RWPE1 (cell line): ENCODE measurements around the gene ARHGAP45.

Experiments
- CTCF ChIA-PET: fragments of 350-600 bp; sonication (Branson Sonifier 250); formaldehyde crosslinking; extraction: SDS; loops from one replicate; lab custom pipeline; 2021; lab: Yijun Ruan, JAX
- POLR2A ChIA-PET: fragments of 400-600 bp; formaldehyde crosslinking; extraction: SDS; loops from one replicate; lab custom pipeline; 2020; ENCODE audit warnings: antibody characterized with exemption; ENCODE audit not compliant: low non-redundant PET; lab: Yijun Ruan, JAX
- DNase-seq: peaks from one replicate; pipeline ENCODE4 v3.0.0; 2012; ENCODE audit warnings: low spot score
- H3K27ac ChIP-seq: fragments of 450-650 bp; 2 replicates; pipeline ENCODE4 v1.5.1; 2017
- CTCF ChIP-seq: fragments of 450-650 bp; conservative IDR thresholded peaks from 2 replicates; pipeline ENCODE4 v1.5.1; 2017; ENCODE audit warnings: low read depth, mild to moderate bottlenecking

ARHGAP45 gene

GRCh38 chr19:1027650-1028061, 39.3 kb upstream of the ARHGAP45 start:
- H3K27ac ChIP-seq, result peak overlapping the region; percentile 99
- ChIA-PET CTCF (interaction anchor here (0.9 kb wide), 1 partner anchor 216 kb away, joined by 6 read pairs; no protein-coding TSS in a partner anchor), POLR2A (interaction anchor here (1.6 to 2.8 kb wide), 2 partner anchors 11 to 12 kb away, joined by 6 to 11 read pairs; partner anchors contain the start of gene ABCA7)
- TF ChIP-seq CTCF, result no peak
- no peak for DNase-seq

- CTCF ChIA-PET, result interaction anchor here (0.6 to 0.7 kb wide), 3 partner anchors 9 to 167 kb away, joined by 3 to 5 read pairs (median 4); no protein-coding TSS in a partner anchor
- POLR2A ChIA-PET, result interaction anchor here (0.5 to 2.8 kb wide), 6 partner anchors 11 to 241 kb away, joined by 3 to 11 read pairs (median 5); partner anchors contain the start of genes ABCA7 and CIRBP
- H3K27ac ChIP-seq, result peak overlapping the region; percentile 99
- no peak for TF ChIP-seq CTCF
- peak; percentile 89 for DNase-seq
Observed at GRCh38 chr19:1028062-1028926, 38.7 kb upstream of the ARHGAP45 start.

GRCh38 chr19:1032264-1032867, 34.6 kb upstream of the ARHGAP45 start:
- TF ChIP-seq CTCF, result no peak
- POLR2A ChIA-PET, result interaction anchor here (0.6 kb wide), 1 partner anchor 15 kb away, joined by 3 read pairs; no protein-coding TSS in a partner anchor
- no peak for DNase-seq
- CTCF ChIA-PET, result interaction anchor here (0.7 kb wide), 1 partner anchor 70 kb away, joined by 3 read pairs; no protein-coding TSS in a partner anchor
- H3K27ac ChIP-seq, result peak overlapping the region; percentile 28; the same call in 1 of the 2 replicates

- peak overlapping the region; percentile 81 for H3K27ac ChIP-seq
- CTCF ChIA-PET, result interaction anchor here (0.6 kb wide), 1 partner anchor 34 kb away, joined by 3 read pairs; no protein-coding TSS in a partner anchor
Observed at GRCh38 chr19:1035998-1036621, 30.9 kb upstream of the ARHGAP45 start.

GRCh38 chr19:1037621-1038064, 29.3 kb upstream of the ARHGAP45 start:
- no peak for DNase-seq
- POLR2A ChIA-PET, result no interaction called here
- CTCF ChIA-PET, result interaction anchor here (1.2 kb wide), 1 partner anchor 9 kb away, joined by 5 read pairs; no protein-coding TSS in a partner anchor
- no peak for TF ChIP-seq CTCF
- H3K27ac ChIP-seq, result peak overlapping the region; percentile 81

More at GRCh38 chr19:1035998-1036621, 30.9 kb upstream of the ARHGAP45 start:
- no peak for TF ChIP-seq CTCF
- DNase-seq, result no peak
- POLR2A ChIA-PET, result no interaction called here
